CD4-positive, alpha-beta T cell treated with Interleukin-1 beta for 1 hour (primary cell): Measurements from ENCODE around the gene EMILIN3.
"Not testable (repeated sequence)": the region's sequence is repeated elsewhere in the genome, so short reads cannot be mapped to it uniquely, and the experiment has no call there.

ENCODE experiments used
- DNase-seq, 2 donors: peaks; one replicate each; pipeline ENCODE4 v3.0.0-alpha.2; 2020 to 2022

EMILIN3 gene

DNA sequence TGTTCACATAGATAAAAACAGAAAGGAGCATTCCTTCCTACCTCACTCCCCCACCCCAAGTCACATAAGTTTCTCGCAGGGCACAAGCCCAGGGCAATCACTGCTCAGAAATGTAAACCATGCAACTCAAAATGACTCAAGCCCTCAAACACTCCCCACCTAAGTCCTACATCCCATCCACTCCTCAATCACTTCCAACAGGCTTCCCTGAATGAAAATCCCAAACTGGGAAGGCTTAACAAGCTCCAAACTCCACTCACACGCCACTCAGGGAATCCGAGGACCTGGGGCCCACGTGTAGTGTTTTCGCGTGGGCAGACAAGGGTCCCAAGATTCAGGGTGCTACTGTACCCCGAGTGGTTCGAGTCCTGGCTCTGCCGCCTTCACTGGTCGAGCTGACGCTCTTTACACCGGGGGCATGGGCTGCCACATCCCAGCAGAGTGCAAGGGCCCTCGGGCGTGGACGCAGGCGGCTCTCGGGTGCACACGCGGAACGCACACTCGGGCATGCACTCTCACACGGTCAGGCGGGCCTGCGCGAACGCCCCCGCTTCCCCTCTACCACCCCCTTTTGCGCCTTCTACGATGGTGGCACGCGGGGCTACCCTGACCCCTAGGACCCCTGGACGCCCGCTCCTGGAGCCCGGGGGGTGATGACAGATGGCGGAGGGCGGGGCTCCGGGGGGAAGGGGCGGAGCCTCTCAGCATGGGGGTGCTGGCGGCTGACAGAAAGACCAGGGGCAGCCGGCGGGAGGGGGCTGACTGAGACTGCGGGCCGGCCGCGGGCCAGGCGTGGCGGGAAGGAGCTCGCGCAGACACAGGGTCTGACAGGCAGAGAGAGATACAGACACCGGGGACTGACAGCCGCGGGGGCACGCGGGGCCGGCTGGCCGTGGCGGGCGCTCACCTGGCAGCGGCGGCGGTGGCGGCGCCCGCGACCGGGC is 49.7 kb downstream of the EMILIN3 start:
- peak; percentile 71 to 79 for DNase-seq

DNA sequence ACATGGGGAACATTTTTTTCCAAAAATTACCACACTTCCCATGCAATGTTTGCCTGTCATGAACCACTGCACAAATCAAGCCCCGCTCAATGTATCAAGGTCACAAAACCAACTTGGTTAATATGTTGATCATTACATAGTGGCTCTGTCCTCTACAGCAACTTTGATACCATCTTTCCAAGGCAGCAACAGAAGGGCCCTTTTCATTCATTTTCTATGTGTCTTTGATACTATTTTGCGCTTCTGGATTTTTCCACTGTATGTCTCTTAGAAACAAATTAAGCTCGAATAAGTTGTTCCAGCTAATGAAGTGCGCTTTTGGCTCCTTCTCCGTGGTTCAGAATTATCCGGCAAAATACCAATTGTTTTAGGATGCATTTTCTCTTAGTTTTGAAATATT is 50.6 kb downstream of the EMILIN3 start:
- DNase-seq = no peak

DNA sequence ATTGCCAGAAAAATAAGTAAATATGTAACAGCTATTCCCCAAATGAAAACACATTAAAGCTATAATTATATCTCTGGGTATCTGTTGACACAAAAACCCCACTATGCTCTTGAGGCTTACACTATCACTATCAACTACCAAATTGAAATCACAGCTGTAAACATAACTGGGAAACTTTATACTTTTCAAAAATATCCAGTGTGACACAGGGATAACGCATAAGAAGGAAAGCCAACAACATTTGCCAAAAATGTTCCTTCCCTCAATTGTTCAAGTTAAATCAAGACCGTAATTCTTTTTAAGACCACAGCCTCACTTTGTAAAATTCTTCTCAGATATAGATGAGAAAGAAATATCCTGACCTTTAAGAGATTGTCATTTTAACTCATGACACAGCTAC is 52.2 kb downstream of the EMILIN3 start:
- no peak for DNase-seq

DNA sequence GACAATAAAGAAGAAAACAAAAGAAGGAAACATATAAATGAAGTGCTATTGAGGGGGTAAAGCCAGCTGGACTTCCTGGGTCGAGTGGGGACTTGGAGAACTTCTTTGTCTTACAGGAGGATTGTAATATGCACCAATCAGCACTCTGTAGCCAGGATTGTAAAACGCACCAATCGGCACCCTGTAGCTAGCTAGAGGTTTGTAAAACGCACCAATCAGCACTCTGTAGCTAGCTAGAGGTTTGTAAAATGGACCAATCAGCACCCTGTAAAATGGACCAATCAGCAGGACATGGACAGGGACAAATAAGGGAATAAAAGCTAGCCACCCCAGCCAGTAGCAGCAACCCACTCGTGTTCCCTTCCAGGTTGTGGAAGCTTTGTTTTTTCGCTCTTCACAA is 54.6 kb downstream of the EMILIN3 start:
- not testable (repeated sequence) for DNase-seq
